Measurements from ENCODE around the gene PUM2. TPM values are rescaled to one million over a fixed set of nuclear protein-coding genes. Genes with fewer than 3 reads are reported as not detected.

PUM2 gene
- total and polyA plus RNA-seq, 2 of the 13 experiments (the other 11 are each of a cell fraction or from before 2014, with no cell fraction given), result 69.6 to 69.8 TPM

- no peak for TF ChIP-seq ZNF572 (CRISPR knock-in tag; IDR thresholded peaks at IDR 0.05)
- TF ChIP-seq PLSCR1 (CRISPR knock-in tag; IDR thresholded peaks at IDR 0.05; ENCODE audit: borderline replicate concordance), result no peak
- TF ChIP-seq PRMT3 (CRISPR knock-in tag; IDR thresholded peaks at IDR 0.05; ENCODE audit: borderline replicate concordance, low read depth), result no peak
- no peak for TF ChIP-seq IKZF4 (CRISPR knock-in tag; IDR thresholded peaks at IDR 0.05; ENCODE audit: borderline replicate concordance, low read depth, not compliant biosample characterization)
- no peak for TF ChIP-seq KLF13 (CRISPR knock-in tag; IDR thresholded peaks at IDR 0.05)
- TF ChIP-seq SNRNP70 (IDR thresholded peaks at IDR 0.05; ENCODE audit: low read depth, low read length), result no peak
- no peak for TF ChIP-seq NBN (conservative IDR thresholded peaks at IDR 0.05)
Observed at GRCh38 chr2:20357638-20358389, 7.2 kb upstream of the PUM2 start (continued).

- Histone ChIP-seq H3K36me3 (replicated peaks in 1 of 2; ENCODE audit: control insufficient read depth in 1 of 2, insufficient read depth in 2 of 2, low read length in 2 of 2) (no peaks in the 10 kb centered on the region), H3K79me2 (ENCODE audit: insufficient read depth, low read length) (no peaks in the 10 kb centered on the region), H3K27ac (ENCODE audit: extremely low read length, insufficient read depth, low read length) (no peak overlapping the region), H3K9ac (ENCODE audit: insufficient read depth, low read depth, low read length) (no peak overlapping the region), H3K27me3 (ENCODE audit: control insufficient read depth in 1 of 2, insufficient read depth in 2 of 2, low read length in 2 of 2) (no peaks in the 10 kb centered on the region; a peak in 1 of 5 replicates), H3K4me1 (ENCODE audit: insufficient read depth, low read length) (peaks cover 34% of the 10 kb centered on the region), H3K9me3 (ENCODE audit: low read length) (no peaks in the 10 kb centered on the region), H2AFZ (ENCODE audit: low read length) (no peak overlapping the region), H4K20me1 (ENCODE audit: insufficient read depth, low read length) (no peaks in the 10 kb centered on the region), H3K4me3 (replicated peaks in 1 of 3; ENCODE audit: insufficient read depth in 1 of 3, low read depth in 2 of 3, low read length in 3 of 3) (no peak overlapping the region), H3K4me2 (ENCODE audit: low read depth, low read length) (no peak overlapping the region)
- POLR2A ChIA-PET, result interaction anchor here (0.6 to 1.4 kb wide), 2 partner anchors 9 to 56 kb away, joined by 3 read pairs; no protein-coding TSS in a partner anchor
- 53% methylated on average over 3 of the region's 3 CpGs for WGBS (ENCODE audit: low lambda C conversion rate)
- in situ Hi-C loops (cut with HindIII; ENCODE audit: extremely low pct_ligation_motif_present, low pct_unique_long_range_greater_than_20kb), result no loop called here
- DNase-seq (ENCODE audit: low spot score) (no peak), FAIRE-seq (no peak), ATAC-seq (no peak)
- CTCF ChIA-PET (ENCODE audit: low intra/inter-chr PET ratio, low total read pairs), result no interaction called here
- intact Hi-C loops (cut with micrococcal nuclease; ENCODE audit: unreplicated experiment), result no loop called here
- no TSS peak for BruUV-seq (replicated peaks)
- TF ChIP-seq ZNF331 (CRISPR knock-in tag; IDR thresholded peaks at IDR 0.05), result peak; percentile 99
- no peak for TF ChIP-seq DZIP1 (CRISPR knock-in tag; IDR thresholded peaks at IDR 0.05)
- no peak for TF ChIP-seq BRCA1 (CRISPR knock-in tag; IDR thresholded peaks at IDR 0.05)
- TF ChIP-seq HCFC1 (IDR thresholded peaks at IDR 0.05; ENCODE audit: low read depth, low read length), result no peak
- TF ChIP-seq ZBTB38 (CRISPR knock-in tag; IDR thresholded peaks at IDR 0.05), result no peak
- TF ChIP-seq ZNF12 (CRISPR knock-in tag; IDR thresholded peaks at IDR 0.05), result no peak
- peak; percentile 85 for TF ChIP-seq ZNF546 (CRISPR knock-in tag; conservative IDR thresholded peaks at IDR 0.05)
- TF ChIP-seq GLMP (CRISPR knock-in tag; IDR thresholded peaks at IDR 0.05; ENCODE audit: borderline replicate concordance), result no peak
- TF ChIP-seq TFAP4 (IDR thresholded peaks at IDR 0.05; ENCODE audit: borderline replicate concordance, low read depth), result peak; percentile 47; the same call in 1 of the 2 replicates
- TF ChIP-seq TBL1XR1 (IDR thresholded peaks at IDR 0.05; ENCODE audit: borderline replicate concordance, low read length, partially characterized antibody), result no peak
- TF ChIP-seq CEBPG (CRISPR knock-in tag; IDR thresholded peaks at IDR 0.05), result peak; percentile 42; the same call in 1 of the 2 replicates
- TF ChIP-seq MAFK (conservative IDR thresholded peaks at IDR 0.05 in 1 of 2, IDR thresholded peaks at IDR 0.05 in 1 of 2; ENCODE audit: low read length in 2 of 2), result no peak
Observed at GRCh38 chr2:20356042-20356441, 5.4 kb upstream of the PUM2 start.
